VCaP (cell line): Measurements from ENCODE around the gene GAL3ST2.
"Not testable (repeated sequence)": the region's sequence is repeated elsewhere in the genome, so short reads cannot be mapped to it uniquely, and the experiment has no call there.

Experiments used
- H3K27ac ChIP-seq: fragments of 450-650 bp; 2 replicates; pipeline ENCODE4 v1.5.1; 2017
- CTCF ChIP-seq: fragments of 450-650 bp; conservative IDR thresholded peaks from 2 replicates; pipeline ENCODE4 v1.5.1; 2017; ENCODE audit warnings: mild to moderate bottlenecking, moderate library complexity

GAL3ST2 gene

GRCh38 chr2:241798631-241799521, 22.3 kb downstream of the GAL3ST2 start:
- peak overlapping the region; percentile 27 for H3K27ac ChIP-seq
- no peak for TF ChIP-seq CTCF

- no peak overlapping the region for H3K27ac ChIP-seq
- TF ChIP-seq CTCF: no peak
Observed at GRCh38 chr2:241799522-241800197, 23.0 kb downstream of the GAL3ST2 start.

- not testable (repeated sequence) for H3K27ac ChIP-seq
Observed at GRCh38 chr2:241800198-241800903, 23.7 kb downstream of the GAL3ST2 start.

GRCh38 chr2:241801611-241802420, 25.2 kb downstream of the GAL3ST2 start:
- no peak overlapping the region for H3K27ac ChIP-seq
- TF ChIP-seq CTCF: no peak

GRCh38 chr2:241802421-241803318, 26.0 kb downstream of the GAL3ST2 start:
- no peak for TF ChIP-seq CTCF
- H3K27ac ChIP-seq: no peak overlapping the region

DNA sequence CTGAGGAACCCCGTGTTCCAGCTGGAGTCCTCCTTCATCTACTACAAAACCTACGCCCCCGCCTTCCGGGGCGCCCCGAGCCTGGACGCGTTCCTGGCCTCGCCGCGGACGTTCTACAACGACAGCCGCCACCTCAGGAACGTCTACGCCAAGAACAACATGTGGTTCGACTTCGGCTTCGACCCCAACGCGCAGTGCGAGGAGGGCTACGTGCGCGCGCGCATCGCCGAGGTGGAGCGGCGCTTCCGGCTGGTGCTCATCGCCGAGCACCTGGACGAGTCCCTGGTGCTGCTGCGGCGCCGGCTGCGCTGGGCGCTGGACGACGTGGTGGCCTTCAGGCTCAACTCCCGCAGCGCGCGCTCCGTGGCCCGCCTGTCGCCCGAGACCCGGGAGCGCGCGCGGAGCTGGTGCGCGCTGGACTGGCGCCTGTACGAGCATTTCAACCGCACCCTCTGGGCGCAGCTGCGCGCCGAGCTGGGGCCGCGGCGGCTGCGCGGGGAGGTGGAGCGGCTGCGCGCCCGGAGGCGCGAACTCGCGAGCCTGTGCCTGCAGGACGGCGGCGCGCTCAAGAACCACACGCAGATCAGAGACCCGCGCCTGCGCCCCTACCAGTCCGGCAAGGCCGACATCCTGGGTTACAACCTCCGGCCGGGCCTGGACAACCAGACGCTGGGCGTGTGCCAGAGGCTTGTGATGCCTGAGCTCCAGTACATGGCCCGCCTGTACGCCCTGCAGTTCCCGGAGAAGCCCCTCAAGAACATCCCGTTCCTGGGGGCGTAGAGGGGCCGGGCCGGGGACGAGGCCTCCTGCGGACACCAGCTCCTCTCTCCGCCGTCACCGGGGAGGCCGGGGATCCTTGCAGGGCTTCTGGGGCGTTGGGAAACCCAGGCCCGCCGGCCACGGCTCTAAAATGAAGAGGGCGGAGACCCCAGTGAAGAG, 27.0 kb downstream of the GAL3ST2 start:
- TF ChIP-seq CTCF: no peak
- H3K27ac ChIP-seq: peak overlapping the region; percentile 49; the same call in 1 of the 2 replicates
